GM21737 (cell line): ENCODE measurements around the gene RPS27.
"Not testable (repeated sequence)": the region's sequence is repeated elsewhere in the genome, so short reads cannot be mapped to it uniquely, and the experiment has no call there.

Source experiments
- ATAC-seq: cut with Tn5 transposase; IDR thresholded peaks from one replicate; pipeline ENCODE4 v1.9.1; 2021; ENCODE audit warnings: mild to moderate bottlenecking, moderate library complexity; ENCODE audit not compliant: unreplicated experiment

RPS27 gene

GRCh38 chr1:153985341-153985912 is 5.1 kb upstream of the RPS27 start:
- ATAC-seq: no peak

DNA sequence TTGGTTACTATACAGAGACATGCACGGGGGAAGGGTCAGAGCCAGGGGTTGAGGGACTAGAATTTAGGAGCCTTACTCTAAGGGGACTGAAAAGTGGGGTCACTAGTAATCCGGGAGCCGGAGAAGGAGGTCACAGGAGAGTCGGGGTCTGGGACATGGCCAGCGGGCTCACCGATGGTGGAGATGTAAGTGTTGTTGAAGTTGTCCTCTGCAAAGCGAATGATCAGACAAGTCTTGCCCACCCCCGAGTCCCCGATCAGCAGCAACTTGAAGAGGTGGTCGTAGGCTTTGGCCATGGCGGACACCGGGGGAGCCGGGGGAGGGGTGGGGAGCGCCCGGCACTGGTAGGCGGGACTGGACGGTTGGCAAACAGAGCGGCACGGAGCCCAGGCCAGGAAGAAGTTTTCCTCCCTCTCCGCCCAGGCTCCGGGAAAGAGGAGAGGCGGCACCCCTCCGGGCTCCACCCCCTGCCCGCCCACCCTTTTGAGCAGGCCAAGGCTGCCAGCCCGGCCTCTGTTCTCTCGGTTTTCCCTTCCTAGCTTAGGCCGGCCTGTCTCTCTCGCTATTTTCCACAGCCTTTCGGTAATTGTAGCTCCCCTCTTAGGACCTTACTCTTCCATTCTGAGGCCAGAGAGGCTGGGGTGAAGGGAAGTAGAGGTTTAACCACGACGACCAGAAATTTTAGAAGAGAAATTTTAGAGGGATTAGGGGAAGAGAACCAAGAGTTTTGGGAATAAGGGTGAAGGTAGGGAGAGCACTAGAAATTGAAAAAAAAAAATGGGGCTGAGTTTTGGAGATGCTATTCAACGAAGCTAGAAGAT is 4.4 kb upstream of the RPS27 start, which contains the start of gene RAB13:
Gene RAB13, minus strand, starts transcription at position 399 of the 821 bp plus-strand sequence. Its CDS starts 103 bp downstream, at position 296.
- ATAC-seq: no peak

- ATAC-seq: no peak
These were observed 2.9 kb upstream of the RPS27 start for GRCh38 chr1:153987621-153988020.

- ATAC-seq: no peak
These were observed 629 bp downstream of the RPS27 start for GRCh38 chr1:153991151-153991630.

DNA sequence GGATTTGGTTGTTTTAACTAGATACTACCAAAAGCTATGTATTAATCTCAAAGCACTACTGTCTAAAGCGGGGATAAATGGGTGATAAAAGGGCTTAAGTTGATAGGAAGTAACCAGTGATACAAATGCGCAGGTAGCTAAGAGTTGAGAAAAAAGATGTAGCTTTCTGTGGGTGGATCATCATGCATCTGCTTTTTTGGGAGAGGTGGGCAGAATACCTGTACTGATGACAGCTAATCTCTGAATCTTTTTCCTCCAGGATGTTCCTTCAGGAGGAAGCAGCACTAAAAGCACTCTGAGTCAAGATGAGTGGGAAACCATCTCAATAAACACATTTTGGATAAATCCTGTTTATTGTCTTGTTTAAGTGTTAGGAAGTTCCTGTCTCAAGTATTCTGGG is 1.2 kb downstream of the RPS27 start:
- ATAC-seq: no peak

GRCh38 chr1:153995202-153995601 is 4.6 kb downstream of the RPS27 start:
- ATAC-seq: no peak

GRCh38 chr1:153995640-153996039 is 5.1 kb downstream of the RPS27 start:
- no peak for ATAC-seq

- not testable (repeated sequence) for ATAC-seq
These were observed 6.3 kb downstream of the RPS27 start for GRCh38 chr1:153996882-153997281.

- no peak for ATAC-seq
These were observed 9.9 kb downstream of the RPS27 start for GRCh38 chr1:154000420-154000819.

GRCh38 chr1:154006136-154006535 is 15.6 kb downstream of the RPS27 start:
- ATAC-seq: no peak

- no peak for ATAC-seq
These were observed 21.6 kb downstream of the RPS27 start for GRCh38 chr1:154012129-154012528.

- ATAC-seq: not testable (repeated sequence)
These were observed 22.0 kb downstream of the RPS27 start for GRCh38 chr1:154012543-154012942.

DNA sequence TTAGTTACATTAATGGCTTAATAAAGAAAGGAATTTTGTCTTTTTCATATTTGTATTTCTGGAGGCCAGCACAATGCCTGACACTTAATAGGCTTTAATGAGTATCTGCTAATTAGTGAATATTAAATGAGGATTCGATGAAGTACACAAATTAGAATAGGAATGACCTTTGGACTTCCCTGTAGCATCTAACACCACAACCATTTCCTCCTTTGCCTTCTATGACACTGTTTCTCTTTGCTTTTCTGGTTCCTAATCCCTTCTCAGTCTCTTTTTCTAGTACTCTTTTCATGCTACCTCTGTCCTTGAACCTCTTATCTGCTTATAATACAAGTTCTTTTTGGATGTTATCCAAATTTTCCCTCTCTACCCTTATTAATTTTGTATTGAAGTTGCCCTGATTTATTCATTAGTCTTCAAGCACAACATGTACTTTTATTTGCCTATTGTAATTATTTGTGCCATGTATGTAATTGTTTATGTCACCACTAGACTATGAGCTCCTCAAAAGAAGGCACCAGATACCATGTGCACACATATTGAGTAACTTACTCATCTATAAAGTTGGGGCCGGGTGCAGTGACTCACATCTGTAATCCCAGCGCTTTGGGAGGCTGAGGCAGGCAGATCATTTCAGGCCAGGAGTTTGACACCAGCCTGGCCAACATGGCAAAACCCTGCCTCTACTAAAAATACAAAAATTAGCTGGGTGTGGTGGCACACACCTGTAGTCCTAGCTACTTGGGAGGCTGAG is 23.8 kb downstream of the RPS27 start:
- ATAC-seq: no peak

DNA sequence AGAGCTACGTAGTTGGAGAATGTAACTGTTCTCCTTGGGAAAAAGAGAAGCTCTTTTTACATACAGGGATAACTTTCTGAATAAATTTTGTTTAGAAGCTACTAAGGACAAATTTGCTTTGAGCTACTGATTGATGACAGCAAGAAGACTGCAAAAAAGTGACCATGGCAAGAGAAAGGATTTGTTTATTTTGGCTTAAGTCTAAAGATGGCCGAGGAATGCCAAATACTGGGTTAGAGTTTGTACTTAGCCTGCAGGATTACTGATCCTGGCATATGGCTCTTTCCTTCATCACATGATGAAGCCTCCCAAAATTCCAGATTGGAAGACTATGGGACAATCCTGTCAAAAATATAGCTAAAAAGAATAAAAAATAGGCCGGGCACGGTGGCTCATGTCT is 28.7 kb downstream of the RPS27 start:
- ATAC-seq: no peak

GRCh38 chr1:154019940-154020339 is 29.4 kb downstream of the RPS27 start:
- ATAC-seq: no peak

DNA sequence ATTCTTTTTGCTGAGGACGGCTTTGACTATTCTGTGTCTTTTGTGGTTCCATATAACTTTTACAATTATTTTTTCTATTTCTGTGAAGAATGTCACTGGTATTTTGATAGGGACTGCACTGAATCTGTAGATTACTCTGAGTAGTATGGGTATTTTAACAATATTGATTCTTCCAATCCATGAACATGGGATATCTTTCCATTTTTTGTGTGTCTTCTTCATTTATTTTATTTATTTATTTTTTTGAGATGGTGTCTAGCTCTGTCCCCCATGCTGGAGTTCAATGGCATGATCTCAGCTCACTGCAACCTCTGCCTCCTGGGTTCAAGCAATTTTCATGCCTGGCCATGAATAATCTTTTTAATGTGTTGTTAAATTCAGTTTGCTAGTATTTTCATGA is 43.1 kb downstream of the RPS27 start:
- ATAC-seq: not testable (repeated sequence)
